Measurements from ENCODE around the gene ARL8A. TPM values are rescaled to one million over a fixed set of nuclear protein-coding genes. Genes with fewer than 3 reads are reported as not detected.

Gene ARL8A
- total and polyA plus RNA-seq, 10 of the 15 experiments (the other 5 are each of a cell fraction or from before 2014, with no cell fraction given) = 0.34 to 49.2 (median 15.4) TPM

GRCh38 chr1:202110977-202111376 is 33.6 kb downstream of the ARL8A start:
- FAIRE-seq (no peak), DNase-seq (ENCODE audit: low read depth, low spot score) (no peak), ATAC-seq (no peak)
- Histone ChIP-seq H3K9ac (ENCODE audit: control insufficient read depth, insufficient read depth, low read length) (no peak overlapping the region), H3K27ac (ENCODE audit: control insufficient read depth, insufficient read depth) (no peak overlapping the region), H3K4me1 (ENCODE audit: control insufficient read depth, insufficient read depth, low read length) (peaks cover 14% of the 10 kb centered on the region), H3K4me2 (ENCODE audit: control insufficient read depth, insufficient read depth) (no peak overlapping the region), H3K4me3 (no peak overlapping the region), H3K9me3 (replicated peaks; ENCODE audit: control insufficient read depth, insufficient read depth, low read length) (no peaks in the 10 kb centered on the region), H4K20me1 (ENCODE audit: control insufficient read depth, insufficient read depth) (no peaks in the 10 kb centered on the region), H3K27me3 (replicated peaks in 1 of 2; ENCODE audit: control insufficient read depth in 2 of 2, insufficient read depth in 2 of 2, low read length in 1 of 2) (no peaks in the 10 kb centered on the region), H3K36me3 (ENCODE audit: control insufficient read depth in 2 of 2, insufficient read depth in 2 of 2, low read length in 1 of 2) (no peaks in the 10 kb centered on the region), H2AFZ (ENCODE audit: control insufficient read depth, low read depth, low read length) (no peak overlapping the region), H3K79me2 (ENCODE audit: control insufficient read depth, insufficient read depth, low read length) (no peaks in the 10 kb centered on the region)
- in situ Hi-C loops (cut with MboI) = no loop called here
- no TSS peak for BruUV-seq (replicated peaks)
- ChIA-PET POLR2A (no interaction called here), RAD21 (ENCODE audit: unreplicated experiment) (no interaction called here), CTCF (interaction anchor here (0.7 kb wide), 1 partner anchor 25 kb away, joined by 3 read pairs; no protein-coding TSS in a partner anchor), SMC1A (ENCODE audit: uncharacterized antibody, unreplicated experiment) (no interaction called here)
- TF ChIP-seq REST (IDR thresholded peaks at IDR 0.05; ENCODE audit: low read depth, low read length) (no peak), MAX (IDR thresholded peaks at IDR 0.05; ENCODE audit: low read depth, low read length) (no peak), SIN3A (IDR thresholded peaks at IDR 0.05; ENCODE audit: low read depth, low read length) (no peak), BCLAF1 (IDR thresholded peaks at IDR 0.05) (no peak), NFXL1 (IDR thresholded peaks at IDR 0.05; ENCODE audit: borderline replicate concordance) (no peak), HDGF (IDR thresholded peaks at IDR 0.05) (no peak)
- intact Hi-C loops (cut with micrococcal nuclease; ENCODE audit: unreplicated experiment) = no loop called here
- 68% methylated on average over 3 of the region's 3 CpGs for WGBS (ENCODE audit: insufficient coverage, insufficient replicate concordance, low lambda C conversion rate, missing lambda C conversion rate)

Measured in GM12878 (cell line).